OCI-LY7 (cell line): ENCODE measurements around the gene TAF4. TPM values are rescaled to one million over a fixed set of nuclear protein-coding genes. Genes with fewer than 3 reads are reported as not detected.
"Not testable (repeated sequence)": the region's sequence is repeated elsewhere in the genome, so short reads cannot be mapped to it uniquely, and the experiment has no call there.

Experiments used
- BruUV-seq: library from RNA; stranded (reverse); fragments of 400-500 nt; replicated peaks from 2 replicates; lab custom pipeline; 2021; lab: Mats Ljungman, UMichigan
- CTCF ChIA-PET: fragments of 300-600 bp; sonication (Branson Sonifier 250); formaldehyde crosslinking; loops from one replicate; lab custom pipeline; 2022; ENCODE audit warnings: antibody characterized with exemption; ENCODE audit not compliant: unreplicated experiment; lab: Charles Lee
- POLR2A ChIA-PET: fragments of 300-600 bp; sonication (Branson Sonifier 250); formaldehyde crosslinking; loops from one replicate; lab custom pipeline; 2022; ENCODE audit warnings: antibody characterized with exemption; lab: Charles Lee
- DNase-seq: peaks from one replicate; pipeline ENCODE4 v3.0.0-alpha.2; 2015; ENCODE audit warnings: low spot score
- H2AFZ ChIP-seq: fragments of 200-600 bp; sonication (generic), shearing (Covaris generic); 2 replicates; pipeline ENCODE4 v1.6.1; 2014; ENCODE audit warnings: mild to moderate bottlenecking, antibody characterized with exemption, low read length, moderate library complexity
- H3K27ac ChIP-seq: fragments of 200-600 bp; sonication (generic); 2 replicates; pipeline ENCODE4 v1.5.1; 2014; ENCODE audit warnings: mixed run types, low read depth, mild to moderate bottlenecking, moderate library complexity, low read length, inconsistent platforms; ENCODE audit not compliant: poor library complexity, severe bottlenecking
- H3K36me3 ChIP-seq: fragments of 200-600 bp; sonication (generic); 2 replicates; pipeline ENCODE4 v1.6.1; 2014; ENCODE audit warnings: mild to moderate bottlenecking, antibody characterized with exemption, low read length, moderate library complexity, mixed read lengths; ENCODE audit not compliant: insufficient read depth
- H3K4me1 ChIP-seq: fragments of 200-600 bp; sonication (generic); 2 replicates; pipeline ENCODE4 v1.5.1; 2014; ENCODE audit warnings: mild to moderate bottlenecking, low read length; ENCODE audit not compliant: insufficient read depth, poor library complexity, severe bottlenecking
- H3K4me2 ChIP-seq: fragments of 200-600 bp; sonication (generic); 2 replicates; pipeline ENCODE4 v1.6.1; 2014; ENCODE audit warnings: mild to moderate bottlenecking, low read length
- H3K4me3 ChIP-seq: fragments of 200-600 bp; sonication (generic); 2 replicates; pipeline ENCODE4 v1.5.1; 2014; ENCODE audit warnings: mild to moderate bottlenecking, low read depth, low read length; ENCODE audit not compliant: poor library complexity, severe bottlenecking
- H3K79me2 ChIP-seq: fragments of 200-600 bp; sonication (generic); 2 replicates; pipeline ENCODE4 v1.6.1; 2016; ENCODE audit warnings: low read depth, mild to moderate bottlenecking, low read length, moderate library complexity, mixed read lengths; ENCODE audit not compliant: insufficient read depth
- H3K9me2 ChIP-seq: fragments of 200-600 bp; sonication (generic); 2 replicates; pipeline ENCODE4 v1.6.1; 2016; ENCODE audit warnings: mild to moderate bottlenecking, low read length, mixed read lengths; ENCODE audit not compliant: insufficient read depth
- H3K9me3 ChIP-seq: fragments of 200-600 bp; sonication (generic); 2 replicates; pipeline ENCODE4 v1.6.1; 2014; ENCODE audit warnings: mild to moderate bottlenecking, mixed run types, low read length, mixed read lengths
- H4K20me1 ChIP-seq: fragments of 200-600 bp; sonication (generic); 2 replicates; pipeline ENCODE4 v1.6.1; 2014; ENCODE audit warnings: mild to moderate bottlenecking, antibody characterized with exemption, low read length, moderate library complexity, mixed read lengths; ENCODE audit not compliant: insufficient read depth
- EZH2phosphoT487 ChIP-seq: fragments of 200-600 bp; sonication (generic); IDR thresholded peaks from 2 replicates; pipeline ENCODE4 v1.6.1; 2018; ENCODE audit warnings: low read depth, borderline replicate concordance, mild to moderate bottlenecking, mixed run types, antibody characterized with exemption, low read length, moderate library complexity, mixed read lengths
- intact Hi-C: fragments of 100-400 bp; cut with micrococcal nuclease; formaldehyde crosslinking; loops from one replicate; pipeline ENCODE4 v1.10.0; 2022; ENCODE audit not compliant: unreplicated experiment
- total RNA-seq, 2 experiments: library from RNA; depleted of rRNA in 1 of 2; stranded (reverse); fragments of >200 nt in 1 of 2; shearing (Covaris generic) in 1 of 2; gene quantifications; 2 replicates each; pipeline ENCODE4 v1.2.3, GENCODE V29; 2014 to 2022
- TF ChIP-seq, protein P1 (sequence below): fragments of 200-600 bp; sonication (generic); conservative IDR thresholded peaks from 2 replicates; pipeline ENCODE4 v1.5.1; 2014; ENCODE audit warnings: mild to moderate bottlenecking, antibody characterized with exemption, low read length, moderate library complexity, mixed read lengths

Gene TAF4
- total RNA-seq, 2 experiments from 2014 or later, result 11.2 to 38.9 TPM

DNA sequence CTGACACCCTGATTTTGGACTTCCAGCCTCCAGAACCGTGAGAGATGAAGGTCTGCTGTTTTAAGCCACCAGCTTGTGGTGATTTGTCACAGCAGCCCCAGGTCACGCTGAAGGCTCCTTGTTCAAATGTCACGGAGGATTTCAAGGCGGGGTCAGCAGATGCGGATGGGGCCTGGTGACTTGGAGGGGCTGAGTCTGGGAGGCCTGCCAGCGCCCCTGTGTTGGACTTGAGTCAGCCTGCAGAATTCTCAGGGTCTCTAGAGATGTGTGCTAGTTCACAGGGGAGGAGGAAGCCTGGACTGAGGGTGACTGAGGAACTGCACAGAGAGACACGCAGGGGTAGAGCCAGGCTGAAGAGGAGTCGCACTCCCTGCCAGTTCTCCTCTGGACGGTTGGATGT lies 19.5 kb upstream of the TAF4 start:
- H3K79me2 ChIP-seq, result no peaks in the 10 kb centered on the region
- no peaks in the 10 kb centered on the region for H3K9me3 ChIP-seq
- DNase-seq, result no peak
- H3K27ac ChIP-seq, result no peak overlapping the region
- TF ChIP-seq, protein P1, sequence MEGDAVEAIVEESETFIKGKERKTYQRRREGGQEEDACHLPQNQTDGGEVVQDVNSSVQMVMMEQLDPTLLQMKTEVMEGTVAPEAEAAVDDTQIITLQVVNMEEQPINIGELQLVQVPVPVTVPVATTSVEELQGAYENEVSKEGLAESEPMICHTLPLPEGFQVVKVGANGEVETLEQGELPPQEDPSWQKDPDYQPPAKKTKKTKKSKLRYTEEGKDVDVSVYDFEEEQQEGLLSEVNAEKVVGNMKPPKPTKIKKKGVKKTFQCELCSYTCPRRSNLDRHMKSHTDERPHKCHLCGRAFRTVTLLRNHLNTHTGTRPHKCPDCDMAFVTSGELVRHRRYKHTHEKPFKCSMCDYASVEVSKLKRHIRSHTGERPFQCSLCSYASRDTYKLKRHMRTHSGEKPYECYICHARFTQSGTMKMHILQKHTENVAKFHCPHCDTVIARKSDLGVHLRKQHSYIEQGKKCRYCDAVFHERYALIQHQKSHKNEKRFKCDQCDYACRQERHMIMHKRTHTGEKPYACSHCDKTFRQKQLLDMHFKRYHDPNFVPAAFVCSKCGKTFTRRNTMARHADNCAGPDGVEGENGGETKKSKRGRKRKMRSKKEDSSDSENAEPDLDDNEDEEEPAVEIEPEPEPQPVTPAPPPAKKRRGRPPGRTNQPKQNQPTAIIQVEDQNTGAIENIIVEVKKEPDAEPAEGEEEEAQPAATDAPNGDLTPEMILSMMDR, result no peak
- no peak for TF ChIP-seq EZH2phosphoT487
- ChIA-PET POLR2A (no interaction called here), CTCF (no interaction called here)
- no peak overlapping the region for H3K4me3 ChIP-seq
- no peak overlapping the region for H3K4me2 ChIP-seq
- no peaks in the 10 kb centered on the region for H3K9me2 ChIP-seq
- no TSS peak for BruUV-seq
- no peaks in the 10 kb centered on the region for H3K4me1 ChIP-seq
- H4K20me1 ChIP-seq, result no peaks in the 10 kb centered on the region
- no peak overlapping the region for H2AFZ ChIP-seq
- intact Hi-C loops, result no loop called here
- no peaks in the 10 kb centered on the region for H3K36me3 ChIP-seq

DNA sequence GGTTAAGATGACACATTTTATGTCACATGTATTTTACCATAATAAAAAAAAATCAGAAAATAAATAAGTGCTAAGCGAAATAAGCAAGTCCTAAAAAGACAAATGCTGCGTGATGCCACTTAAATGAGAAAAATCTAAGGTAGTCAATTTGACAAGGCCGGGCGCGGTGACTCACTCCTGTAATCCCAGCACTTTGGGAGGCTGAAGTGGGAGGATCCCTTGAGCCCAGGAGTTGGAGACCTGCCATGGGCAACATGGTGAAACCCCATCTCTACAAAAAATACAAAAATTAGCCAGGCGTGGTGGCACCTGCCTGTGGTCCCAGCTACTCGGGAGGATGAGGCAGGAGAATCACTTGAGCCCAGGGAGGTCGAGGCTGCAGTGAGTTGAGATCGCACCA lies 18.5 kb upstream of the TAF4 start:
- POLR2A ChIA-PET, H3K79me2 ChIP-seq, H4K20me1 ChIP-seq, H3K27ac ChIP-seq, H3K4me3 ChIP-seq, H2AFZ ChIP-seq, CTCF ChIA-PET, H3K36me3 ChIP-seq, H3K9me2 ChIP-seq, H3K4me2 ChIP-seq, intact Hi-C loops, H3K9me3 ChIP-seq, BruUV-seq, DNase-seq, H3K4me1 ChIP-seq: not testable (repeated sequence)

DNA sequence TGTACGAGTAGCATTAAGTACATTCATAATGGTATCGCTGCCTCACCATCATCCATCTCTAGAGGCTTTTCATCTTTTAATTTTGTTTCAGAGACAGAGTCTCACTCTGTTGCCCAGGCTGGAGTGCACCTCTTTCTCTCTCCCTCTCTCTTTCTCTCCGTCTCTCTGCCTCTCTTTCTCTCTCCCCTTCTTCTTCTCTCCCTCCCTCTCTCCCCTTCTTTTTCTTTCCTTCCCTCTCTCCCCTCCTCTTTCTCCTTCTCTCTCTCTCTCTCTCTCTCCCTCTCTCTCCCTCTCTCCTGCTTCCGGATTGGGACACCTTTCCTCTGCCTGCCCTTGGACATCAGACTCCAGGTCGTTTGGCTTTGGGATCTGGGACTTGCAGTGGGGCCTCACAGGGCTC lies 17.6 kb upstream of the TAF4 start:
- ChIA-PET POLR2A (no interaction called here), CTCF (no interaction called here)
- no peak for DNase-seq
- intact Hi-C loops, result no loop called here
- H2AFZ ChIP-seq, result no peak overlapping the region
- H3K27ac ChIP-seq, result no peak overlapping the region
- no TSS peak for BruUV-seq
- H3K4me3 ChIP-seq, result no peak overlapping the region
- no peak overlapping the region for H3K4me2 ChIP-seq
- H3K4me1 ChIP-seq, result no peaks in the 10 kb centered on the region
- no peaks in the 10 kb centered on the region for H3K36me3 ChIP-seq
- H3K79me2 ChIP-seq, result no peaks in the 10 kb centered on the region
- H3K9me3 ChIP-seq, result no peaks in the 10 kb centered on the region
- H4K20me1 ChIP-seq, result no peaks in the 10 kb centered on the region
- no peak for TF ChIP-seq EZH2phosphoT487
- TF ChIP-seq, protein P1, result no peak
- no peaks in the 10 kb centered on the region for H3K9me2 ChIP-seq
